WTC11 (cell line): ENCODE measurements around the gene ACO2. TPM values are rescaled to one million over a fixed set of nuclear protein-coding genes. Genes with fewer than 3 reads are reported as not detected.

ENCODE experiments used
- ATAC-seq: fragments of 200-7000 bp; cut with Tn5 transposase; 2 replicates; pipeline ENCODE4 v1.10.0; 2021; ENCODE audit warnings: mild to moderate bottlenecking, moderate library complexity
- CTCF ChIA-PET: fragments of 300-600 bp; sonication (Branson Sonifier 250); formaldehyde crosslinking; loops from one replicate; lab custom pipeline; 2021; ENCODE audit warnings: antibody characterized with exemption; lab: Charles Lee
- POLR2A ChIA-PET: fragments of 350-600 bp; sonication (Branson Sonifier 250); formaldehyde crosslinking; loops from one replicate; lab custom pipeline; 2021; ENCODE audit warnings: antibody characterized with exemption; lab: Charles Lee
- DNase-seq: peaks from one replicate; pipeline ENCODE4 v3.0.0; 2021; ENCODE audit warnings: low spot score
- H3K27ac Mint-ChIP-seq: 2 replicates; pipeline ENCODE4 v1.8.0; 2021; ENCODE audit warnings: mixed read lengths
- H3K27me3 Mint-ChIP-seq: 2 replicates; pipeline ENCODE4 v1.8.0; 2021; ENCODE audit warnings: low read depth, mild to moderate bottlenecking, moderate library complexity, mixed read lengths
- H3K36me3 Mint-ChIP-seq: 2 replicates; pipeline ENCODE4 v1.8.0; 2021; ENCODE audit warnings: mixed read lengths
- H3K4me1 Mint-ChIP-seq: 2 replicates; pipeline ENCODE4 v1.8.0; 2022; ENCODE audit warnings: mixed read lengths
- H3K4me3 Mint-ChIP-seq: 2 replicates; pipeline ENCODE4 v1.8.0; 2021; ENCODE audit warnings: mild to moderate bottlenecking, moderate library complexity, mixed read lengths
- H3K9me3 Mint-ChIP-seq: 2 replicates; pipeline ENCODE4 v1.8.0; 2021; ENCODE audit warnings: mixed read lengths
- AFF4 ChIP-seq: sonication (generic); formaldehyde crosslinking; IDR thresholded peaks from 2 replicates; pipeline ENCODE4 v1.8.1; 2023; ENCODE audit warnings: mild to moderate bottlenecking, missing genetic modification reagents, borderline replicate concordance
- ATF1 ChIP-seq: sonication (generic); formaldehyde crosslinking; IDR thresholded peaks from 2 replicates; pipeline ENCODE4 v1.8.1; 2023; ENCODE audit warnings: mild to moderate bottlenecking, moderate library complexity, missing genetic modification reagents
- CBFB ChIP-seq: sonication (generic); formaldehyde crosslinking; IDR thresholded peaks from 2 replicates; pipeline ENCODE4 v1.8.1; 2022; ENCODE audit warnings: mild to moderate bottlenecking, low read depth, missing genetic modification reagents
- CREM ChIP-seq: sonication (generic); formaldehyde crosslinking; IDR thresholded peaks from 2 replicates; pipeline ENCODE4 v1.8.1; 2022; ENCODE audit warnings: mild to moderate bottlenecking, missing genetic modification reagents, moderate library complexity
- E2F4 ChIP-seq: sonication (generic); formaldehyde crosslinking; IDR thresholded peaks from 2 replicates; pipeline ENCODE4 v1.8.1; 2022; ENCODE audit warnings: low read depth, mild to moderate bottlenecking, moderate library complexity, missing genetic modification reagents, borderline replicate concordance
- E2F5 ChIP-seq: sonication (generic); formaldehyde crosslinking; IDR thresholded peaks from 2 replicates; pipeline ENCODE4 v1.8.1; 2022; ENCODE audit warnings: mild to moderate bottlenecking, moderate library complexity, missing genetic modification reagents
- ELF4 ChIP-seq: sonication (generic); formaldehyde crosslinking; IDR thresholded peaks from 2 replicates; pipeline ENCODE4 v1.8.1; 2022; ENCODE audit warnings: low read depth, mild to moderate bottlenecking, moderate library complexity, missing genetic modification reagents
- FOXP1 ChIP-seq: sonication (generic); formaldehyde crosslinking; IDR thresholded peaks from 2 replicates; pipeline ENCODE4 v1.8.0; 2022; ENCODE audit warnings: missing genetic modification reagents, mild to moderate bottlenecking, moderate library complexity, borderline replicate concordance
- GTF2I ChIP-seq: fragments of 250-450 bp; sonication (Bioruptor Pico); conservative IDR thresholded peaks from 2 replicates; pipeline ENCODE4 v1.4.0; 2021; ENCODE audit warnings: mild to moderate bottlenecking
- MAX ChIP-seq: sonication (generic); formaldehyde crosslinking; IDR thresholded peaks from 2 replicates; pipeline ENCODE4 v1.8.0; 2022; ENCODE audit warnings: mild to moderate bottlenecking, missing genetic modification reagents
- MLX ChIP-seq: sonication (generic); formaldehyde crosslinking; IDR thresholded peaks from 2 replicates; pipeline ENCODE4 v1.8.1; 2023; ENCODE audit warnings: mild to moderate bottlenecking, missing genetic modification reagents, moderate library complexity
- NR1H2 ChIP-seq: sonication (generic); formaldehyde crosslinking; IDR thresholded peaks from 2 replicates; pipeline ENCODE4 v1.9.0; 2021; ENCODE audit warnings: mild to moderate bottlenecking, moderate library complexity, missing genetic modification reagents
- PRRX2 ChIP-seq: fragments of 250-450 bp; sonication (Bioruptor Pico); IDR thresholded peaks from 2 replicates; pipeline ENCODE4 v1.8.0; 2021; ENCODE audit warnings: mild to moderate bottlenecking
- TEAD4 ChIP-seq: sonication (generic); formaldehyde crosslinking; IDR thresholded peaks from 2 replicates; pipeline ENCODE4 v1.8.0; 2022; ENCODE audit warnings: mild to moderate bottlenecking, missing genetic modification reagents
- USF1 ChIP-seq: sonication (generic); formaldehyde crosslinking; IDR thresholded peaks from 2 replicates; pipeline ENCODE4 v1.8.0; 2022; ENCODE audit warnings: mild to moderate bottlenecking, missing genetic modification reagents
- ZNF423 ChIP-seq: fragments of 250-450 bp; sonication (Bioruptor Pico); IDR thresholded peaks from 2 replicates; pipeline ENCODE4 v2.1.2; 2022; ENCODE audit warnings: mild to moderate bottlenecking, moderate library complexity
- ZNF512 ChIP-seq: sonication (generic); formaldehyde crosslinking; IDR thresholded peaks from 2 replicates; pipeline ENCODE4 v1.8.1; 2022; ENCODE audit warnings: missing genetic modification reagents, borderline replicate concordance
- ZSCAN18 ChIP-seq: fragments of 250-450 bp; sonication (Bioruptor Pico); IDR thresholded peaks from 2 replicates; pipeline ENCODE4 v2.1.2; 2022; ENCODE audit warnings: mild to moderate bottlenecking, moderate library complexity
- total RNA-seq: library from RNA; stranded (reverse); gene quantifications from 3 replicates; pipeline ENCODE4 v1.2.3, GENCODE V29; 2021

Gene ACO2
- total RNA-seq, 1 experiment from 2014 or later: 104 TPM

- no peak for TF ChIP-seq USF1
- TF ChIP-seq ELF4 (CRISPR knock-in tag): no peak
- no peak for TF ChIP-seq MAX (CRISPR knock-in tag)
- TF ChIP-seq MLX (CRISPR knock-in tag): no peak
- TF ChIP-seq FOXP1: no peak
- TF ChIP-seq CREM: no peak
- TF ChIP-seq NR1H2: no peak
- no peak for TF ChIP-seq E2F5 (CRISPR knock-in tag)
- no peak for TF ChIP-seq ZNF423 (CRISPR knock-in tag)
Observed at GRCh38 chr22:41498303-41498835, 29.5 kb downstream of the ACO2 start (continued).

- H3K4me1 Mint-ChIP-seq: no peaks in the 10 kb centered on the region
- no peaks in the 10 kb centered on the region for H3K9me3 Mint-ChIP-seq
- no peak for DNase-seq
- ChIA-PET POLR2A (interaction anchor here (1.0 kb wide), 1 partner anchor 53 kb away, joined by 3 read pairs; the partner anchor contains the start of gene TOB2), CTCF (interaction anchor here (0.8 to 5.1 kb wide), 9 partner anchors 9 to 101 kb away, joined by 3 to 39 read pairs (median 3); partner anchors contain the start of genes ACO2 and PHF5A)
- ATAC-seq: no peak
- H3K36me3 Mint-ChIP-seq: peaks cover 19% of the 10 kb centered on the region
- H3K27me3 Mint-ChIP-seq: no peaks in the 10 kb centered on the region
- TF ChIP-seq GTF2I (CRISPR knock-in tag): no peak
- TF ChIP-seq CREM: no peak
- no peak for TF ChIP-seq ZNF512
- no peak for TF ChIP-seq CBFB (CRISPR knock-in tag)
- no peak for TF ChIP-seq E2F4
- TF ChIP-seq MAX (CRISPR knock-in tag): no peak
- no peak for TF ChIP-seq TEAD4 (CRISPR knock-in tag)
- no peak for TF ChIP-seq ATF1 (CRISPR knock-in tag)
- TF ChIP-seq PRRX2: no peak
- no peak for TF ChIP-seq ZSCAN18 (CRISPR knock-in tag)
- TF ChIP-seq AFF4 (CRISPR knock-in tag): no peak
- no peak overlapping the region for H3K4me3 Mint-ChIP-seq
- H3K27ac Mint-ChIP-seq: no peak overlapping the region; the same call in 1 of the 2 replicates
Observed at GRCh38 chr22:41499624-41500280, 30.8 kb downstream of the ACO2 start.
